EH (cell line): ENCODE results near the gene MYO15B.
"Not testable (repeated sequence)": the region's sequence is repeated elsewhere in the genome, so short reads cannot be mapped to it uniquely, and the experiment has no call there.

Experiments
- DNase-seq: peaks from one replicate; pipeline ENCODE4 v3.0.0-alpha.2; 2015; ENCODE audit warnings: low read depth

MYO15B gene

GRCh38 chr17:75575728-75576127 is 11.9 kb upstream of the MYO15B start:
- no peak for DNase-seq

- DNase-seq: no peak
Measured at GRCh38 chr17:75576661-75577060, 10.9 kb upstream of the MYO15B start.

- DNase-seq: not testable (repeated sequence)
Measured at GRCh38 chr17:75581121-75581725, 6.4 kb upstream of the MYO15B start.

- DNase-seq: not testable (repeated sequence)
Measured at GRCh38 chr17:75583197-75583596, 4.4 kb upstream of the MYO15B start.

GRCh38 chr17:75584849-75585175 is 2.8 kb upstream of the MYO15B start:
- DNase-seq: no peak

GRCh38 chr17:75588596-75589011 is 1.0 kb downstream of the MYO15B start:
- DNase-seq: no peak

GRCh38 chr17:75589012-75589918 is 1.7 kb downstream of the MYO15B start:
- DNase-seq: peak; percentile 85

- DNase-seq: no peak
Measured at GRCh38 chr17:75589919-75590303, 2.3 kb downstream of the MYO15B start.

GRCh38 chr17:75590314-75590761 is 2.7 kb downstream of the MYO15B start:
- DNase-seq: no peak

- DNase-seq: no peak
Measured at GRCh38 chr17:75590849-75591721, 3.5 kb downstream of the MYO15B start.

- no peak for DNase-seq
Measured at GRCh38 chr17:75591722-75592302, 4.2 kb downstream of the MYO15B start.

GRCh38 chr17:75592348-75593020 is 4.9 kb downstream of the MYO15B start:
- DNase-seq: no peak

GRCh38 chr17:75593430-75593829 is 5.8 kb downstream of the MYO15B start:
- DNase-seq: not testable (repeated sequence)

GRCh38 chr17:75594499-75595283 is 7.1 kb downstream of the MYO15B start:
- no peak for DNase-seq

- no peak for DNase-seq
Measured at GRCh38 chr17:75595284-75595919, 7.8 kb downstream of the MYO15B start.

- no peak for DNase-seq
Measured at GRCh38 chr17:75595920-75596313, 8.3 kb downstream of the MYO15B start.

GRCh38 chr17:75596320-75597087 is 8.9 kb downstream of the MYO15B start:
- DNase-seq: no peak

- DNase-seq: peak; percentile 36
Measured at GRCh38 chr17:75601057-75601987, 13.7 kb downstream of the MYO15B start.
